Activated T-helper 9 cell treated with anti-CD3 and anti-CD28 coated beads, Interleukin-2, amount 50 U/mL, for 16 hours (primary cell): Measurements from ENCODE around the gene WDR59.
A peak's percentile ranks its signal among the peaks of the same experiment; 100 is the strongest.
"Not testable (repeated sequence)": the region's sequence is repeated elsewhere in the genome, so short reads cannot be mapped to it uniquely, and the experiment has no call there.

Experiments
- DNase-seq: peaks from one replicate; pipeline ENCODE4 v3.0.0-alpha.2; 2020; ENCODE audit warnings: low read depth

WDR59 gene

GRCh38 chr16:75012380-75013081 lies 27.6 kb upstream of the WDR59 start:
- no peak for DNase-seq

GRCh38 chr16:75011634-75012307 lies 26.8 kb upstream of the WDR59 start:
- peak; percentile 39 for DNase-seq

GRCh38 chr16:75010427-75010826 lies 25.5 kb upstream of the WDR59 start:
- DNase-seq = no peak

- DNase-seq = no peak
Observed at GRCh38 chr16:75007443-75007842, 22.5 kb upstream of the WDR59 start.

- DNase-seq = no peak
Observed at GRCh38 chr16:75005697-75006096, 20.8 kb upstream of the WDR59 start.

- no peak for DNase-seq
Observed at GRCh38 chr16:75004460-75004859, 19.5 kb upstream of the WDR59 start.

GRCh38 chr16:75003931-75004330 lies 19.0 kb upstream of the WDR59 start:
- no peak for DNase-seq

GRCh38 chr16:75002474-75002873 lies 17.6 kb upstream of the WDR59 start:
- DNase-seq = no peak

GRCh38 chr16:75000481-75001081 lies 15.7 kb upstream of the WDR59 start:
- DNase-seq = no peak

GRCh38 chr16:74999609-75000480 lies 14.9 kb upstream of the WDR59 start:
- DNase-seq = peak; percentile 50

- peak; percentile 17 for DNase-seq
Observed at GRCh38 chr16:74999219-74999608, 14.3 kb upstream of the WDR59 start.

- DNase-seq = peak; percentile 74
Observed at GRCh38 chr16:74998481-74999218, 13.7 kb upstream of the WDR59 start, which contains the start of gene ZNRF1. Gene ZNRF1, plus strand, starts transcription at chr16:74999024. Its CDS starts 648 bp downstream, at chr16:74999672.

GRCh38 chr16:74997042-74997491 lies 12.1 kb upstream of the WDR59 start:
- DNase-seq = no peak

- DNase-seq = no peak
Observed at GRCh38 chr16:74995986-74996385, 11.1 kb upstream of the WDR59 start.

GRCh38 chr16:74991593-74992403 lies 6.9 kb upstream of the WDR59 start:
- no peak for DNase-seq

GRCh38 chr16:74991268-74991592 lies 6.3 kb upstream of the WDR59 start:
- no peak for DNase-seq

GRCh38 chr16:74990832-74991231 lies 5.9 kb upstream of the WDR59 start:
- no peak for DNase-seq

GRCh38 chr16:74989864-74990263 lies 4.9 kb upstream of the WDR59 start:
- not testable (repeated sequence) for DNase-seq

GRCh38 chr16:74987027-74987681 lies 2.2 kb upstream of the WDR59 start:
- DNase-seq = no peak

- no peak for DNase-seq
Observed at GRCh38 chr16:74984194-74984528, 762 bp downstream of the WDR59 start.
